Liver (tissue), 9 donors: ENCODE data around the gene SLC47A2. TPM values are rescaled to one million over a fixed set of nuclear protein-coding genes. Genes with fewer than 3 reads are reported as not detected.

Experiments used
- DNase-seq: peaks from one replicate; pipeline ENCODE4 v3.0.0-alpha.2; 2017; ENCODE audit warnings: low spot score
- H3K27ac ChIP-seq, 2 donors: one replicate each; pipeline ENCODE4 v1.7.0; 2013; ENCODE audit warnings: inconsistent platforms in 2 of 2, low read length in 2 of 2, control low read depth in 1 of 2, low read depth in 1 of 2, mild to moderate bottlenecking in 1 of 2
- H3K27me3 ChIP-seq, 4 donors: one replicate each; pipeline versions ENCODE4 v1.6.1 to v1.7.0; 2013; ENCODE audit warnings: low read length in 3 of 4, inconsistent platforms in 1 of 4, mild to moderate bottlenecking in 1 of 4, moderate library complexity in 1 of 4; ENCODE audit not compliant: control insufficient read depth in 4 of 4, insufficient read depth in 4 of 4
- H3K36me3 ChIP-seq, 4 donors: one replicate each; pipeline versions ENCODE4 v1.6.1 to v1.7.0; 2013; ENCODE audit warnings: low read length in 3 of 4, mild to moderate bottlenecking in 3 of 4, low read depth in 1 of 4, moderate library complexity in 1 of 4; ENCODE audit not compliant: control insufficient read depth in 4 of 4, insufficient read depth in 3 of 4
- H3K4me1 ChIP-seq, 4 donors: one replicate each; pipeline versions ENCODE4 v1.6.1 to v1.7.0; 2013; ENCODE audit warnings: low read length in 3 of 4, mild to moderate bottlenecking in 3 of 4, moderate library complexity in 1 of 4; ENCODE audit not compliant: control insufficient read depth in 4 of 4, insufficient read depth in 4 of 4
- H3K4me3 ChIP-seq, 3 donors: one replicate each; pipeline versions ENCODE4 v1.6.1 to v1.7.0; 2013; ENCODE audit warnings: low read length in 3 of 3, control low read depth in 1 of 3, low read depth in 1 of 3, mild to moderate bottlenecking in 1 of 3
- H3K9ac ChIP-seq, 2 donors: one replicate each; pipeline ENCODE4 v1.7.0; 2013; ENCODE audit warnings: low read length in 2 of 2, mild to moderate bottlenecking in 2 of 2, moderate library complexity in 2 of 2, control low read depth in 1 of 2, low read depth in 1 of 2
- H3K9me3 ChIP-seq, 4 donors: one replicate each; pipeline versions ENCODE4 v1.6.1 to v1.7.0; 2013; ENCODE audit warnings: low read length in 3 of 4; ENCODE audit not compliant: control insufficient read depth in 4 of 4
- EGR1 ChIP-seq, 2 donors: IDR thresholded peaks; 2 replicates each; pipeline ENCODE4 v1.6.1; 2016 to 2018; ENCODE audit warnings: antibody characterized with exemption in 2 of 2, low read depth in 2 of 2
- FOXA1 ChIP-seq: IDR thresholded peaks from 2 replicates; pipeline ENCODE4 v1.6.1; 2016; ENCODE audit warnings: antibody characterized with exemption
- FOXA2 ChIP-seq: IDR thresholded peaks from 2 replicates; pipeline ENCODE4 v1.6.1; 2016; ENCODE audit warnings: antibody characterized with exemption
- GABPA ChIP-seq, 2 donors: IDR thresholded peaks in 1 of 2; conservative IDR thresholded peaks in 1 of 2; 2 replicates each; pipeline ENCODE4 v1.6.1; 2016; ENCODE audit warnings: antibody characterized with exemption in 2 of 2, mild to moderate bottlenecking in 1 of 2, moderate library complexity in 1 of 2
- HNF4A ChIP-seq, 2 donors: conservative IDR thresholded peaks; 2 replicates each; pipeline ENCODE4 v1.6.1; 2016; ENCODE audit warnings: antibody characterized with exemption in 2 of 2, mild to moderate bottlenecking in 2 of 2
- HNF4G ChIP-seq: IDR thresholded peaks from 2 replicates; pipeline ENCODE4 v1.6.1; 2016; ENCODE audit warnings: antibody characterized with exemption
- JUND ChIP-seq, 2 donors: IDR thresholded peaks; 2 replicates each; pipeline ENCODE4 v1.6.1; 2016; ENCODE audit warnings: antibody characterized with exemption in 2 of 2
- MAX ChIP-seq: IDR thresholded peaks from 2 replicates; pipeline ENCODE4 v1.6.1; 2016; ENCODE audit warnings: antibody characterized with exemption
- NR2F2 ChIP-seq: IDR thresholded peaks from 2 replicates; pipeline ENCODE4 v1.6.1; 2016; ENCODE audit warnings: antibody characterized with exemption
- RAD21 ChIP-seq, 2 donors: IDR thresholded peaks; 2 replicates each; pipeline ENCODE4 v1.6.1; 2016; ENCODE audit warnings: antibody characterized with exemption in 2 of 2, mild to moderate bottlenecking in 2 of 2
- RXRA ChIP-seq, 2 donors: IDR thresholded peaks; 2 replicates each; pipeline ENCODE4 v1.6.1; 2017 to 2018; ENCODE audit warnings: antibody characterized with exemption in 2 of 2, mild to moderate bottlenecking in 1 of 2
- SP1 ChIP-seq: IDR thresholded peaks from 2 replicates; pipeline ENCODE4 v1.6.1; 2018; ENCODE audit warnings: antibody characterized with exemption, mild to moderate bottlenecking
- TAF1 ChIP-seq: conservative IDR thresholded peaks from 2 replicates; pipeline ENCODE4 v1.6.1; 2016; ENCODE audit warnings: antibody characterized with exemption, mild to moderate bottlenecking
- YY1 ChIP-seq: IDR thresholded peaks from 2 replicates; pipeline ENCODE4 v1.6.1; 2016; ENCODE audit warnings: antibody characterized with exemption, mild to moderate bottlenecking
- WGBS: extraction: QIAGEN DNeasy Blood & Tissue Kit; methylation state at CpG from one replicate; pipeline ENCODE4 v1.1.7; 2013; 5-methylcytosine and 5-hydroxymethylcytosine counted together
- polyA plus RNA-seq, 2 donors: library from polyadenylated mRNA; stranded (reverse) in 1 of 2; unstranded in 1 of 2; fragments of 200-250 nt in 1 of 2; fragments of >200 nt in 1 of 2; fragmentation: Nextera tagmentation in 1 of 2; extraction: Ambion mirVana in 1 of 2; gene quantifications; one replicate each; pipeline versions ENCODE4 v1.2.1 to v1.2.3, GENCODE V29; 2013 to 2015
- total RNA-seq, 2 donors: library from RNA; depleted of rRNA; stranded (reverse); fragments of >200 nt; gene quantifications; one replicate each; pipeline ENCODE4 v1.2.3, GENCODE V29; 2014
- TF ChIP-seq, protein P1 (sequence below): IDR thresholded peaks from 2 replicates; pipeline ENCODE4 v1.6.1; 2016; ENCODE audit warnings: antibody characterized with exemption
- TF ChIP-seq, protein P2 (sequence below): fragments of 150-350 bp; IDR thresholded peaks from 2 replicates; pipeline ENCODE4 v1.5.1; 2017; ENCODE audit warnings: improper control_type of control experiment, low read depth, low read length; ENCODE audit not compliant: missing input control
- TF ChIP-seq, protein P3 (sequence below): IDR thresholded peaks from 2 replicates; pipeline ENCODE4 v1.6.1; 2016; ENCODE audit warnings: antibody characterized with exemption
- TF ChIP-seq, protein P4 (sequence below): IDR thresholded peaks from 2 replicates; pipeline ENCODE4 v1.6.1; 2016; ENCODE audit warnings: antibody characterized with exemption, mild to moderate bottlenecking
- donor health status: healthy.
- donor health status: healthy.
- donor health status: healthy.
- donor health status: healthy.
- donor health status: healthy.

SLC47A2 gene
- total and polyA plus RNA-seq, 4 donors, result 0.08 TPM; not detected in 3

GRCh38 chr17:19720210-19720475 is 3.8 kb upstream of the SLC47A2 start:
- Histone ChIP-seq H3K4me3 (no peak overlapping the region), H3K9ac (no peak overlapping the region), H3K9me3 (no peaks in the 10 kb centered on the region), H3K27me3 (no peaks in the 10 kb centered on the region), H3K27ac (no peak overlapping the region), H3K4me1 (peaks cover 0 to 8% (median 4%) of the 10 kb centered on the region in 4 donors), H3K36me3 (no peaks in the 10 kb centered on the region)
- TF ChIP-seq HNF4G (no peak), NR2F2 (no peak), GABPA (IDR thresholded peaks at IDR 0.05 in 1 of 2, conservative IDR thresholded peaks at IDR 0.05 in 1 of 2) (no peak), YY1 (no peak), JUND (IDR thresholded peaks at IDR 0.05) (no peak)
- TF ChIP-seq, protein P1, sequence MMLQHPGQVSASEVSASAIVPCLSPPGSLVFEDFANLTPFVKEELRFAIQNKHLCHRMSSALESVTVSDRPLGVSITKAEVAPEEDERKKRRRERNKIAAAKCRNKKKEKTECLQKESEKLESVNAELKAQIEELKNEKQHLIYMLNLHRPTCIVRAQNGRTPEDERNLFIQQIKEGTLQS, result no peak
- TF ChIP-seq, protein P2, sequence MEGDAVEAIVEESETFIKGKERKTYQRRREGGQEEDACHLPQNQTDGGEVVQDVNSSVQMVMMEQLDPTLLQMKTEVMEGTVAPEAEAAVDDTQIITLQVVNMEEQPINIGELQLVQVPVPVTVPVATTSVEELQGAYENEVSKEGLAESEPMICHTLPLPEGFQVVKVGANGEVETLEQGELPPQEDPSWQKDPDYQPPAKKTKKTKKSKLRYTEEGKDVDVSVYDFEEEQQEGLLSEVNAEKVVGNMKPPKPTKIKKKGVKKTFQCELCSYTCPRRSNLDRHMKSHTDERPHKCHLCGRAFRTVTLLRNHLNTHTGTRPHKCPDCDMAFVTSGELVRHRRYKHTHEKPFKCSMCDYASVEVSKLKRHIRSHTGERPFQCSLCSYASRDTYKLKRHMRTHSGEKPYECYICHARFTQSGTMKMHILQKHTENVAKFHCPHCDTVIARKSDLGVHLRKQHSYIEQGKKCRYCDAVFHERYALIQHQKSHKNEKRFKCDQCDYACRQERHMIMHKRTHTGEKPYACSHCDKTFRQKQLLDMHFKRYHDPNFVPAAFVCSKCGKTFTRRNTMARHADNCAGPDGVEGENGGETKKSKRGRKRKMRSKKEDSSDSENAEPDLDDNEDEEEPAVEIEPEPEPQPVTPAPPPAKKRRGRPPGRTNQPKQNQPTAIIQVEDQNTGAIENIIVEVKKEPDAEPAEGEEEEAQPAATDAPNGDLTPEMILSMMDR, result no peak
- no peak for DNase-seq
- WGBS, result 87% methylated on average over 5 of the region's 5 CpGs

- Histone ChIP-seq H3K27me3 (no peaks in the 10 kb centered on the region), H3K9me3 (no peaks in the 10 kb centered on the region), H3K27ac (no peak overlapping the region), H3K9ac (no peak overlapping the region), H3K36me3 (no peaks in the 10 kb centered on the region), H3K4me1 (peaks cover 0 to 8% (median 4%) of the 10 kb centered on the region in 4 donors), H3K4me3 (no peak overlapping the region)
- WGBS, result 95% methylated on average over 23 of the region's 23 CpGs
- no peak for DNase-seq
- TF ChIP-seq SP1 (no peak), JUND (IDR thresholded peaks at IDR 0.05) (no peak), HNF4G (no peak), GABPA (IDR thresholded peaks at IDR 0.05 in 1 of 2, conservative IDR thresholded peaks at IDR 0.05 in 1 of 2) (no peak), FOXA2 (no peak), NR2F2 (no peak), RAD21 (IDR thresholded peaks at IDR 0.05) (no peak), HNF4A (conservative IDR thresholded peaks at IDR 0.05) (no peak), RXRA (IDR thresholded peaks at IDR 0.05) (no peak), FOXA1 (no peak), TAF1 (no peak), MAX (no peak), EGR1 (IDR thresholded peaks at IDR 0.05; ENCODE audit: low read depth in 2 of 2) (no peak), YY1 (no peak)
- TF ChIP-seq, protein P1, result no peak
- TF ChIP-seq, protein P2, result no peak
- TF ChIP-seq, protein P3, sequence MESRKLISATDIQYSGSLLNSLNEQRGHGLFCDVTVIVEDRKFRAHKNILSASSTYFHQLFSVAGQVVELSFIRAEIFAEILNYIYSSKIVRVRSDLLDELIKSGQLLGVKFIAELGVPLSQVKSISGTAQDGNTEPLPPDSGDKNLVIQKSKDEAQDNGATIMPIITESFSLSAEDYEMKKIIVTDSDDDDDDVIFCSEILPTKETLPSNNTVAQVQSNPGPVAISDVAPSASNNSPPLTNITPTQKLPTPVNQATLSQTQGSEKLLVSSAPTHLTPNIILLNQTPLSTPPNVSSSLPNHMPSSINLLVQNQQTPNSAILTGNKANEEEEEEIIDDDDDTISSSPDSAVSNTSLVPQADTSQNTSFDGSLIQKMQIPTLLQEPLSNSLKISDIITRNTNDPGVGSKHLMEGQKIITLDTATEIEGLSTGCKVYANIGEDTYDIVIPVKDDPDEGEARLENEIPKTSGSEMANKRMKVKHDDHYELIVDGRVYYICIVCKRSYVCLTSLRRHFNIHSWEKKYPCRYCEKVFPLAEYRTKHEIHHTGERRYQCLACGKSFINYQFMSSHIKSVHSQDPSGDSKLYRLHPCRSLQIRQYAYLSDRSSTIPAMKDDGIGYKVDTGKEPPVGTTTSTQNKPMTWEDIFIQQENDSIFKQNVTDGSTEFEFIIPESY, result no peak
- TF ChIP-seq, protein P4, sequence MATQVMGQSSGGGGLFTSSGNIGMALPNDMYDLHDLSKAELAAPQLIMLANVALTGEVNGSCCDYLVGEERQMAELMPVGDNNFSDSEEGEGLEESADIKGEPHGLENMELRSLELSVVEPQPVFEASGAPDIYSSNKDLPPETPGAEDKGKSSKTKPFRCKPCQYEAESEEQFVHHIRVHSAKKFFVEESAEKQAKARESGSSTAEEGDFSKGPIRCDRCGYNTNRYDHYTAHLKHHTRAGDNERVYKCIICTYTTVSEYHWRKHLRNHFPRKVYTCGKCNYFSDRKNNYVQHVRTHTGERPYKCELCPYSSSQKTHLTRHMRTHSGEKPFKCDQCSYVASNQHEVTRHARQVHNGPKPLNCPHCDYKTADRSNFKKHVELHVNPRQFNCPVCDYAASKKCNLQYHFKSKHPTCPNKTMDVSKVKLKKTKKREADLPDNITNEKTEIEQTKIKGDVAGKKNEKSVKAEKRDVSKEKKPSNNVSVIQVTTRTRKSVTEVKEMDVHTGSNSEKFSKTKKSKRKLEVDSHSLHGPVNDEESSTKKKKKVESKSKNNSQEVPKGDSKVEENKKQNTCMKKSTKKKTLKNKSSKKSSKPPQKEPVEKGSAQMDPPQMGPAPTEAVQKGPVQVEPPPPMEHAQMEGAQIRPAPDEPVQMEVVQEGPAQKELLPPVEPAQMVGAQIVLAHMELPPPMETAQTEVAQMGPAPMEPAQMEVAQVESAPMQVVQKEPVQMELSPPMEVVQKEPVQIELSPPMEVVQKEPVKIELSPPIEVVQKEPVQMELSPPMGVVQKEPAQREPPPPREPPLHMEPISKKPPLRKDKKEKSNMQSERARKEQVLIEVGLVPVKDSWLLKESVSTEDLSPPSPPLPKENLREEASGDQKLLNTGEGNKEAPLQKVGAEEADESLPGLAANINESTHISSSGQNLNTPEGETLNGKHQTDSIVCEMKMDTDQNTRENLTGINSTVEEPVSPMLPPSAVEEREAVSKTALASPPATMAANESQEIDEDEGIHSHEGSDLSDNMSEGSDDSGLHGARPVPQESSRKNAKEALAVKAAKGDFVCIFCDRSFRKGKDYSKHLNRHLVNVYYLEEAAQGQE, result no peak
These were observed 3.2 kb upstream of the SLC47A2 start for GRCh38 chr17:19719355-19720209.
